AG09309 (cell line): ENCODE data around the gene LARGE1.

Experiments used
- DNase-seq: peaks from one replicate; pipeline ENCODE4 v3.0.0-alpha.2; 2010; ENCODE audit warnings: low read depth
- H3K4me3 ChIP-seq: 2 replicates; pipeline ENCODE4 v1.5.1; 2011; ENCODE audit warnings: mild to moderate bottlenecking, low read depth, low read length, moderate library complexity; ENCODE audit not compliant: control insufficient read depth
- TF ChIP-seq, protein P1 (sequence below): IDR thresholded peaks from 2 replicates; pipeline ENCODE4 v1.5.1; 2011; ENCODE audit warnings: mild to moderate bottlenecking, low read depth, low read length, inconsistent platforms; ENCODE audit not compliant: insufficient read depth, control insufficient read depth; ENCODE audit errors: missing control alignments

The LARGE1 gene

GRCh38 chr22:33757802-33758483 is 162.3 kb downstream of the LARGE1 start:
- DNase-seq, result no peak
- TF ChIP-seq, protein P1, sequence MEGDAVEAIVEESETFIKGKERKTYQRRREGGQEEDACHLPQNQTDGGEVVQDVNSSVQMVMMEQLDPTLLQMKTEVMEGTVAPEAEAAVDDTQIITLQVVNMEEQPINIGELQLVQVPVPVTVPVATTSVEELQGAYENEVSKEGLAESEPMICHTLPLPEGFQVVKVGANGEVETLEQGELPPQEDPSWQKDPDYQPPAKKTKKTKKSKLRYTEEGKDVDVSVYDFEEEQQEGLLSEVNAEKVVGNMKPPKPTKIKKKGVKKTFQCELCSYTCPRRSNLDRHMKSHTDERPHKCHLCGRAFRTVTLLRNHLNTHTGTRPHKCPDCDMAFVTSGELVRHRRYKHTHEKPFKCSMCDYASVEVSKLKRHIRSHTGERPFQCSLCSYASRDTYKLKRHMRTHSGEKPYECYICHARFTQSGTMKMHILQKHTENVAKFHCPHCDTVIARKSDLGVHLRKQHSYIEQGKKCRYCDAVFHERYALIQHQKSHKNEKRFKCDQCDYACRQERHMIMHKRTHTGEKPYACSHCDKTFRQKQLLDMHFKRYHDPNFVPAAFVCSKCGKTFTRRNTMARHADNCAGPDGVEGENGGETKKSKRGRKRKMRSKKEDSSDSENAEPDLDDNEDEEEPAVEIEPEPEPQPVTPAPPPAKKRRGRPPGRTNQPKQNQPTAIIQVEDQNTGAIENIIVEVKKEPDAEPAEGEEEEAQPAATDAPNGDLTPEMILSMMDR, result no peak
- H3K4me3 ChIP-seq, result no peak overlapping the region

GRCh38 chr22:33757041-33757801 is 163.1 kb downstream of the LARGE1 start:
- H3K4me3 ChIP-seq, result no peak overlapping the region
- no peak for DNase-seq
- TF ChIP-seq, protein P1, result no peak

- DNase-seq, result no peak
- no peak overlapping the region for H3K4me3 ChIP-seq
- TF ChIP-seq, protein P1, result no peak
Observed at GRCh38 chr22:33756508-33756949, 163.7 kb downstream of the LARGE1 start.

DNA sequence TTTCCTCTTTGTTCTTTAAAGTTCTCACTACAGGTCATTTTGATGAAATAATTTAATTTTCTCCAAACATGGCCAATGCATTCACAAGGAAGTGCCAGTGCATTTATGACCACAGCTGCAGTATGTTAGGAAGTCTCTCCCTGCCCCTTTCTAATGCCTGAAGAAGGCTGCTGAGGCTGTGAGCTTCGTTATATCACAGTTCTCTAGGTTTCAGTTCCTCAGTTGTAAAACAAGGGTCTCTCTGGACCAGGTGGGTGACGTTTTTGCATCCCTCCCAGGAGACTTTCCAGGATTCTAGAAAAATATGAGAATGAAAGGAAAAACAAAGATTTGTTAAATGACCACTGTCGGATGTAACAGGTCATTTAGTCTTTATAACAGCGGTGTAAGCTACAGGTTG is 171.6 kb downstream of the LARGE1 start:
- no peak overlapping the region for H3K4me3 ChIP-seq
- no peak for DNase-seq
- TF ChIP-seq, protein P1, result no peak

DNA sequence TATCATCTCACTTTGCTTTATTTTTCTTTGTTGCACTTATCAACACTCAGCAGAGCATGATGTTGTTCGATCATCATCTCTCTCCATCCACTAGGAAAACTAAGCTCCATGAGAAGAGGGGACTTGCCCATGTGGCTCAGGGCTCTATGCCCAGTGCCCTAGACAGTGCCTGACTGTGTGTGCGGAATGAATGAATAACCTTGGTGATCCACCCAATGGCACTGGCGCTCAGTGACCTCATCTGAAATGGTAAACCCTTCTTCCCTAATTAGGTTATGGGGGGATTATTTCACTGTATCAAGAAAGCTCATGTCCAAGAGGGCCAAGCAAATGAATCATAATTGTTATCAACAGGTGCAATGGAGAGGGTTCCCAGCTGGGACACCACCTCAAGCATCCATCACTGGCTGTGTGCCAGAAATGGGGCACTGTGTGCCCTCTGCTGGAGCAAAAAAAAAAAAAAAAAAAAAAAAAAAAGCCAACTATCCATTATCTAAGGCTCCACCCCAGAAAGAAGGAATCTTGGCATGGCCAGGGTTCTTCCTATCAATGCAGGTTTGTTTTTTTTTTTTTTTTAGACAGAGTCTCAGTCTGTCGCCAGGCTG is 172.6 kb downstream of the LARGE1 start:
- no peak overlapping the region for H3K4me3 ChIP-seq
- DNase-seq, result no peak
- TF ChIP-seq, protein P1, result no peak

- no peak for DNase-seq
- TF ChIP-seq, protein P1, result no peak
- no peak overlapping the region for H3K4me3 ChIP-seq
Observed at GRCh38 chr22:33747029-33747428, 173.2 kb downstream of the LARGE1 start.
